Lower leg skin (tissue), 4 donors: ENCODE data around the gene ZSWIM6. TPM values are rescaled to one million over a fixed set of nuclear protein-coding genes. Genes with fewer than 3 reads are reported as not detected.

Experiments used
- DNase-seq, 2 donors: peaks; one replicate each; pipeline ENCODE4 v3.0.0-alpha.2; 2019; ENCODE audit warnings: low spot score in 2 of 2
- H3K4me3 ChIP-seq: fragments of 200-600 bp; sonication (generic); 2 replicates; pipeline ENCODE4 v1.5.1; 2017; ENCODE audit warnings: mild to moderate bottlenecking, low read depth; ENCODE audit not compliant: poor library complexity, severe bottlenecking
- CTCF ChIP-seq, 3 donors: fragments of 450-650 bp; IDR thresholded peaks; one replicate each; pipeline ENCODE4 v1.5.1; 2016; ENCODE audit warnings: antibody characterized with exemption in 3 of 3, mild to moderate bottlenecking in 3 of 3, moderate library complexity in 2 of 3
- POLR2A ChIP-seq, 2 donors: fragments of 450-650 bp; IDR thresholded peaks; one replicate each; pipeline ENCODE4 v1.6.1; 2016 to 2017; ENCODE audit warnings: antibody characterized with exemption in 2 of 2, mild to moderate bottlenecking in 1 of 2, moderate library complexity in 1 of 2
- WGBS, 2 donors: methylation state at CpG; one replicate each; pipeline ENCODE4 v1.1.5; 2018; 5-methylcytosine and 5-hydroxymethylcytosine counted together
- intact Hi-C: fragments of 100-400 bp; cut with DNase I; formaldehyde crosslinking; loops from one replicate; pipeline ENCODE4 v1.15.0; 2023; ENCODE audit warnings: low total_unique reads
- total RNA-seq, 4 donors: library from RNA; depleted of rRNA; stranded (reverse); fragments of >200 nt; gene quantifications; one replicate each; pipeline ENCODE4 v1.1.0, GENCODE V29; 2016

Gene ZSWIM6
- total RNA-seq, 4 donors from 2014 or later, result 7.1 to 8.7 (median 8.1) TPM

- 82 to 83% methylated on average over 4 of the region's 4 CpGs for WGBS, 2 donors
- no peak overlapping the region for H3K4me3 ChIP-seq
- no peak for DNase-seq
- TF ChIP-seq CTCF (IDR thresholded peaks at IDR 0.05), result no peak
- intact Hi-C loops, result no loop called here
Observed at GRCh38 chr5:61322738-61323725, 9.0 kb upstream of the ZSWIM6 start.

GRCh38 chr5:61327760-61328753, 4.0 kb upstream of the ZSWIM6 start:
- 82 to 84% methylated on average over 6 of the region's 6 CpGs for WGBS, 2 donors

GRCh38 chr5:61328791-61329549, 3.1 kb upstream of the ZSWIM6 start:
- TF ChIP-seq CTCF (IDR thresholded peaks at IDR 0.05) (no peak), POLR2A (IDR thresholded peaks at IDR 0.05) (no peak)
- 66% methylated on average over 7 of the region's 7 CpGs for WGBS, 2 donors
- intact Hi-C loops, result no loop called here
- DNase-seq, result no peak
- H3K4me3 ChIP-seq, result no peak overlapping the region

More at GRCh38 chr5:61327760-61328753, 4.0 kb upstream of the ZSWIM6 start:
- no peak overlapping the region for H3K4me3 ChIP-seq
- intact Hi-C loops, result no loop called here
- no peak for TF ChIP-seq CTCF (IDR thresholded peaks at IDR 0.05)
- DNase-seq, result no peak

- intact Hi-C loops, result loop anchor here (10.0 kb wide), 1 partner anchor 75 kb away; no protein-coding TSS in a partner anchor
- H3K4me3 ChIP-seq, result no peak overlapping the region
- DNase-seq, result no peak
- 67% methylated on average over 10 of the region's 10 CpGs for WGBS, 2 donors
- TF ChIP-seq CTCF (IDR thresholded peaks at IDR 0.05), result no peak
- TF ChIP-seq POLR2A (IDR thresholded peaks at IDR 0.05), result no peak
Observed at GRCh38 chr5:61329550-61330128, 2.4 kb upstream of the ZSWIM6 start.
